Effector CD8-positive, alpha-beta T cell (primary cell): ENCODE measurements around the gene TMBIM4.
"Not testable (repeated sequence)": the region's sequence is repeated elsewhere in the genome, so short reads cannot be mapped to it uniquely, and the experiment has no call there.

Source experiments
- DNase-seq: peaks from one replicate; lab custom pipeline; 2025; lab: John Stamatoyannopoulos, UW
- total RNA-seq, 4 experiments: gene quantifications; one replicate each; lab custom pipeline; 2026; lab: John Stamatoyannopoulos, UW

TMBIM4 gene
- 13.3 to 23.2 (median 16.8) reads per million in 4 experiments for total RNA-seq

DNA sequence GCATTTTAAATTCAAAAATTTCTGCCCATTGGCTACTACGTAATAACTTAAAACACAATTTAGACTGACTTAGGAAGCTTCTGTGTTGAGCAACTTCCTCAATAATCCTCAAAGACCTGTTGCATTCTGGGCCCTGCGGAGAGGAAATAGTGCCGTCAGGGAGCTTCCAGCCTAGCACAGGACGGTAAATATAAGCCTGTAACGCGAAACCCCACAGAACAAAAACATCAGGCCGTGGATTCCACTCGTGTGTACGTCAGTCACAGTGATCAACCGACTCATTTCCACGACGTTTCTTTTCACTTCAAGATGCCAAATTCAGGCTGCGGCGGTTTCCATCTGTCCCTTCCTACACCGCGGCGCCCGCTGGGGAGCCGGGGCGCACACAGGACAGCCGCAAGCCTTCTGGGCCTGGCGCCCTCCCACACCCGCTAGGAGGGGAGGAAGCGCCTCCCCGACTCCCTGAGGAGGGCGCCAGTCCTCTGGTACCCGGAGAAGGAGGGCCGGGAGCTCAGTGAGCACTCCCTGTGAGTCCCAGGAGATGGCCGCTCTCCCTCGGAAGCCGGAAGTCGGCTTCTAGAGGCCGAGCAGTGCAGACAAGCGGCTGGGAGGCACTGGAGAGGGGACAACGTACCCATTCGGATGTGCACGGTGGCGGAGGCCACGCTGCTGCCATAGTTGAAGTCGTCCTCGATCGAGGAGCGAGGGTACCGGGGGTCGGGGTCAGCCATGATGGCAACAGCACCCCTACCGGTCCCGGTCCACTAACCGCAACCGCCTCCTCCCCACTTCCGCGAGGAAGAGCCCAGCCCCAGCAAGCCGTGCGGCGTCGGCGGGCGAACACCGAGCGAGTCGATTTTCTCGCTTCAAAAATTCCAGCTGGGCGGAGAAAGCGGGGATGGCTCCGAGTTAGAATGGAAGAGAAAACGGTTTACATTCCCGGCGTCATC lies at the start of gene TMBIM4:
Gene TMBIM4 (minus strand): TSS at position 776 of the 950 bp plus-strand sequence. CDS start 45 bp downstream, at position 731.
- DNase-seq: peak; percentile 73

- DNase-seq: no peak
Observed at GRCh38 chr12:66217342-66217917, 47.6 kb upstream of the TMBIM4 start.

DNA sequence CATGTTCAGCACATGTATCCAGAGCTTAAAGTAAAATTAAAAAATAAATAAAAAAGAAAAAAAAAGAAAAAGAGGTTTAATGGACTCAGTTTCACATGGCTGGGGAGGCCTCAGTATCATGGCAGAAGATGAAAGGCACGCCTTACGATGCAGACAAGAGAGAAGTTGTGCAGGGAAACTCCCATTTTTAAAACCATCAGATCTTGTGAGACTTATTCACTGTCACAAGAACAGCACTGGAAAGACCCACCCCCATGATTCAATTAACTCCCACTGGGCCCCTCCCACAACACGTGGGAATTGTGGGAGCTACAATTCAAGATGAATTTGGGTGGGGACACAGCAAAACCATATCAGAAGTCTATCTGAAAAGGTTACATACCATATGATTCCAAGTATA lies 43.2 kb upstream of the TMBIM4 start:
- not testable (repeated sequence) for DNase-seq

DNA sequence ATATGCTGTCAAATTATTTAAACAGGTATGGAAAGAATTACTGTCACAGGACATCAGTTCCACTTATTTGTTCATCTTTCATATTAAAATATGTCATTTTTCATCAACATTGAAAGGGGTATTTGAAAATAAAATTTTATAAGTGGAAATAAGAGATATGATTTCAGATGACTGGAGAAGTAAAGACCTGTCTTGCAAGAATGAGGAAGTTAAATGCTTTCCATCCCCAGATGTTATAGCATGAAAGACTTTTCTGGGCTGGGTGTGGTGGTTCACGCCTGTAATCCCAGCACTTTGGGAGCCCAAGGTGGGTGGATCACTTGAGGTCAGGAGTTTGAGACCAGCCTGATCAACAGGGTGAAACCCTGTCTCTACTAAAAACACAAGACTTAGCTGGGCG lies 41.8 kb upstream of the TMBIM4 start:
- DNase-seq: not testable (repeated sequence)

GRCh38 chr12:66210840-66211239 lies 41.0 kb upstream of the TMBIM4 start:
- no peak for DNase-seq

GRCh38 chr12:66206141-66206540 lies 36.3 kb upstream of the TMBIM4 start:
- no peak for DNase-seq

- DNase-seq: no peak
Observed at GRCh38 chr12:66203820-66204219, 34.0 kb upstream of the TMBIM4 start.

GRCh38 chr12:66199831-66200509 lies 30.2 kb upstream of the TMBIM4 start:
- no peak for DNase-seq

DNA sequence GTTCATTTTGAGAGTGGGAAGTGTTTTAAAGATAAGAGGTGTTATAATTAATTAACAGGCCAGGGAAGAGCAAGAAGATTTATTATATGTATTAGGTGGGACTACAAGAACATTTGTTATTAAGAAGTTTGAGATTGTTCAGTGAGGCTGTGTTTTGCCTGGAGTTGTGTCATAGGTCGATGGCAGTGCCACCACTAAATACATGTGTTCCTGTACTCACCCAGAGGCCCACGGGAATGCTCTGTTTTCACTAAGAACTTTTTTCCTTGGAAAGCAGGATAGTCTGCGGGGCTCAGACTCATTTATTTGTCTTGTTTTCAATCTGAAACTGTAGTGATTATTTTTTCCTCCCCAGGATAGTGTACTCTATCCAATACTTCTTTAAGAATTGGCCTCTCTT lies 29.3 kb upstream of the TMBIM4 start:
- DNase-seq: no peak

- DNase-seq: no peak
Observed at GRCh38 chr12:66197495-66197921, 27.7 kb upstream of the TMBIM4 start.

DNA sequence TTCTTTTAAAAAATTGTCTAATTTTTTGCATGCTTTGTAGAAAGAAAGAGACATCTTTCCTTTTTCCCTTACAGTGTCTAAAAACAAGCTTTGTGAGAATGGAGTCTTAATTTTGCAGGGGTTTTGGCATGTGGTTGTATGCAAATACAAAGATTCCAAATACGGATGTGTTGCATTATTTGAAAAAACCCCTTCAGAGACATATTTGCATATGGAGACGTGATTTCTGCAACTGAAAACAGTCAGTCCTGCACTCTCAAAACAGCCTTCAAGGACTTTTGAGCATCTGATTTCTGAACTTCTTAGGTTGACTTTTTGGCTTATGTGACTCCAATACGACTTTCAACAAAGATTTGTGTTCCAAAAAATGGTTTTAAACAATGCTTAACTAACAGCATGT lies 27.0 kb upstream of the TMBIM4 start:
- DNase-seq: no peak

DNA sequence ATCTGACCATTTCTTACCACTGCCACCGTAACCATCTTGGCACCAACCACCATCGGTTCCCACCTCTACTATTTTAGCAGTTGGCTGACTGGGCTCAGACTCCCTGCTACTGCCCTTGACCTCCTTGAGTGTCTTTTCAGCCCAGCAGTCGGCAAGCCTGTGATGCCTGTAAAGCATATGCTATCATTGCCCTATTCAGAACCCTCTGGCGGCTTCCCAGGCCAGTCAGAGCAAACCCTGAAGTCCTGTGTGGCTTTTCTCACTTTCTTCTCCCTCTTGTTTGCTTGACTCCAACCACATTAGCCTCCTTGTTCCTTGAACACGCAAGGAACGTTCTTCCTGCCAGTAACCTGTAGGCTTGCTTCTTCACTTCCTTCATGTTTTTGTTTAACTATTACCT lies 25.4 kb upstream of the TMBIM4 start:
- no peak for DNase-seq

DNA sequence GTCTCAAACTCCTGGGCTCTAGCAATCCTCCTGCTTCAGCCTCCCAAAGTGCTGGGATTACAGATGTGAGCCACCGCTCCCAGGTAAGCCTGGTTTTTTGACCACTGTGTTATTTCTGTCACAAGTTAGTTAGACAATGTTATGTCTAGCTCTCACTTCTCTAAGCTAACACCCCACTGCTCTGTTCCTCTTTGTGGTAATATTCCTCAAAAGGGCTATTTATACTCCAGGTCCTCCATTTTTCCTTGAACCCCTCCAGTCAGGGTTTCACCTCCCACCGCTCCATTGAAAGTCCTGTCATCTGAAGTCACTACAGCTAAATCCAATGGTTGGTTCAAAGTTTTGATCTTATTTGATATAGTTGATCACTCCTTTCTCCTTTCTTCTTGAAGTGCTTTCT lies 24.3 kb upstream of the TMBIM4 start:
- DNase-seq: no peak

DNA sequence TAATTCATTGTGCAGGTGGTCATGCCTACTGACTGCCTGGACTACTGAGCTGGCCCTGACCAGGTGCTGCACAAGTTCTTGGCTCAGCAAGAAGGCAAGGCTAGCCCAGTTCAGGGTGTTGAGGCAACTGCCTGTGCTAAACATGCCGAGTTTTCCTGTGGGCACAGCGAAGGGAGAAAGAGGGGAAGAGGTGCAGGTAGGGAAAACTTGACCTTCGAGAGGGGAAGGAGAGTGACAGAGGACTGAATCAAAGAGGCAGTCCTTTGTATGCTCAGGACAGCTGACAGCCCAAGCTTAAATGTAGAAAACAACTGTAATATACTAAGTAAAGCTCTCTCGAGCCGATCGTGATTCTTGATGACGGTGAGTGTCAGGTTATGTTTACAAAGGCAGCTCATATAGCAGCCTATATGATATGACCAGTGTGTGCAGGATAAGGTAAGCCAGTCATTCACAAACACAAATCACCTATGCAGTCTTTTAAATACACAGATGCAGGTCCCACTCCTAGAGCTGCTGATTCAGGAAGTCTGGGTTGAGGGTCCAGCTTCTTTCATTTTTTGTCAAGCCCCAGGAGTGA lies 21.8 kb upstream of the TMBIM4 start:
- no peak for DNase-seq

GRCh38 chr12:66190519-66191370 lies 20.9 kb upstream of the TMBIM4 start:
- no peak for DNase-seq

- no peak for DNase-seq
Observed at GRCh38 chr12:66189889-66190288, 20.1 kb upstream of the TMBIM4 start.

DNA sequence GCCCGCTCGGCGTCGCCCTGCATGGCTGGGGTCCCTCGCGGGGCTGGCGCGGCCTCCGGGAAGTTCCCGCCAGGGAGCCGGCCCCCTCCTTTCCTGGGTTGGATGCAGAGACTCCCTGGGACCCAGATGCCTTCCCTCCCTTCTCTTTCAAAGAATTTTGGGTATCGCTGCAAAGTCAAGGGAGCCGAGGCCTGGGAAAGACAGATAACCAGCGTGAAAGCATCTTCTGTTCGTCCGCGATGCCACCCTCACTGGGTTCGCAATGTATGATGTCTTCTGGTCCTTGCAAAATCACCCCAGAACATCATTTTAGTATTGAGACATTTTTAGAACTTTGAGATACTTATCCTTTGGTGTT lies 19.7 kb upstream of the TMBIM4 start:
- DNase-seq: no peak

- DNase-seq: no peak
Observed at GRCh38 chr12:66188584-66189485, 19.0 kb upstream of the TMBIM4 start, which contains the start of gene IRAK3. Gene IRAK3 (plus strand): TSS chr12:66189214. CDS start chr12:66189300, 86 bp downstream.

GRCh38 chr12:66187821-66188220 lies 18.0 kb upstream of the TMBIM4 start:
- no peak for DNase-seq

GRCh38 chr12:66187036-66187435 lies 17.2 kb upstream of the TMBIM4 start:
- DNase-seq: no peak
